ENCODE results near the gene ZNF774.

ZNF774 gene

DNA sequence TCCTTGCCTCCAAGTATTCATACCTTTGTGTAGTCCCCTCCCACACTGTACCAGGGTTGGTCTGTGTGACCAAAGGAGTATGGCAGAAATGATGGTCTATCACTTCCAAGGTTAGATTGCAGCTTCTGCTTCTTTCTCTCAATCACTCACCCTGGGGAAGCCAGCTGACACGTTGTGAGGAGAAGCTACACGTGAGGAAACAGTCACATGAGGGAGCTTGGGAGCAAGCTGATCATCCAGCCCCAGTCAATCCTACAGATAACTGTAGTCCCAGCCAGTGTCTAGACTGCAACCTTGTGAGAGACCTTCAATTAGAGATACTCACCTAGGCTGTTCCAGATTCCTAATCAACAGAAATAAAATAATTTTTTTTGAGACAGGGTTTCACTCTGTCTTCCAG is 6.2 kb upstream of the ZNF774 start:
- DNase-seq (ENCODE audit: low read depth), result no peak

DNA sequence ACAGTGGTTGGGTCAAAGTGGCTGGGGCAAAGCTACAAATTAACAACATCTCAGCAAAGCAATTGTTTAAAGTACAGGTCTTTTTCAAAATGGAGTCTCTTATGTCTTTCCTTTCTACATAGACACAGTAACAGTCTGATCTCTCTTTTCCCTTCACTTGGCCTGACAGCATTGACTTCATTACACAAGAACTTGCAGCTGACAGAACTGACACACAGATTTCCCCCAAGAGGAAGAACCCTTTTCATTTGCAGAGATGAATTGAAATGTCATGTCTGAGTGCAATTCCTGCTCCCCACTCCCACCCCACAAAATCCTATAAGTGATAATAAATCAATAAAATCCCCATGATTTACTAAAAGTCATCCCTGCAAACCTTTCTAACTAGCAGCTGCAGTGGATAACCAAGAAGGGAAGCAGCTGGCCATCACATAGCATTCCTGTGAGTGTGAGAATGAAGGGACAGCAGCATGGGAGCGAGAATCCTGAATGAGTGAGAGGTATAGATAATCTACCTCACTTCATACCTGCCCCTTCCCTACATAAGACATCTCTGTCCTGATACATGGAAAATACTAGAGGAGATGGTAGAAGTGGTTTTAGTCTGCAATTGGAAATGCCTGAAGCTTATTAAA is 4.5 kb upstream of the ZNF774 start:
- DNase-seq (ENCODE audit: low read depth), result peak; percentile 24

DNA sequence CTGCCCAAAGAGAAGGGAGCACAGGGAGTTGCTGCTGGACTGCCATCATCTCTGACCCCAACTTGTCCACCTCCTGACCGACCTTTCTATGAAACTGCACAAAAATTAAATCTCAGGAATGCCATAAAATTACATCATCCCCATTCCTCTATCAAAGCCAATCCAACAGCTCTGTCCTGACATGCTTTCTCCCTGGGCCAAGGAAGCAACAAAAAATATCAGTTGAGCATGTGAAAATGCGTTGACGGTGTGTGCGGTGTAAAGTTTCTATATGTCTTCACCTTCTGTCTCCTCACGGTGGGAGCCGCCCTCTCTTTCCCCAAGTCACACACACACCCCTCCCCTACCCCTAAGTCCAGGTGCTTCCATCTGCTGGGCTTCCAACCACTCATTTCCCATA is 3.6 kb upstream of the ZNF774 start:
- DNase-seq (ENCODE audit: low read depth), result peak; percentile 34

DNA sequence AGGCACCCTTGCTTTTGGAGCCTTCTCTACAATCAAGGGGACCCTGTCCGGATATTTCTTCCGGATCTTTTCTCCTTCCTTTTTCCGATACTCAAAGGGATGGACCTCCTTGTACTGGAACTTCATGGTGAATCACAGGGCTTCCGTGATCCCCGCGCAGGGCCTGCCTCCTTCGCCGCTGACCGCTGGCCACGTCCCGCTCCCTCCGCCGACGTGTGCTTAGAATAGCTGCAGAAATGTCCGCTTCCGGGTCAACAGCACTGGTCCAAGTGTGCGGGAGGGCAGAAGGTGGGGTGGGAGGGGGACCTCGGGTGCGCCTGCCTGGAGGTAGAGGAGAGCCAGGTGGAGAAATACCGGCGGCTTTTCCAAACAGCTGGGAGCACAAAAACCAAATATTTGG is 3.0 kb upstream of the ZNF774 start:
- no peak for DNase-seq (ENCODE audit: low read depth)

DNA sequence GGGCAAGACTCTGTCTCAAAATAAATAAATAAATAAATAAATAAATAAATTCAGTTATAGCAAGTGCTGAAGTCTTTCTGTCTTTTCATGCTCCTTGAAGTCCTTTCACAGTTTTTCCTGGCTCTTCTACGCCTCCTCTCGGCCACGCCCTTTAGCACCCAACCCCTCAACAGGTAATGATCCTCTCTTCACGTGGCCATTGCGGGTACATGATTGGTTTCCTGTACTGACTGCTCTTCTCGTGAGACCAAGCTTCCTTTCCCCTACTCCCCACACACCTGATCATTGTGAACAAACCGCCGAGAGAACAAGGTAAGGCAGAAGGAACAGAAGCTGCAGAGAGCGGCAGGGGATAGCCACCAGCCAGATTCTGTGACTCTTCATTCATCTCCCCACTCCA is 2.3 kb upstream of the ZNF774 start:
- no peak for DNase-seq (ENCODE audit: low read depth)

DNA sequence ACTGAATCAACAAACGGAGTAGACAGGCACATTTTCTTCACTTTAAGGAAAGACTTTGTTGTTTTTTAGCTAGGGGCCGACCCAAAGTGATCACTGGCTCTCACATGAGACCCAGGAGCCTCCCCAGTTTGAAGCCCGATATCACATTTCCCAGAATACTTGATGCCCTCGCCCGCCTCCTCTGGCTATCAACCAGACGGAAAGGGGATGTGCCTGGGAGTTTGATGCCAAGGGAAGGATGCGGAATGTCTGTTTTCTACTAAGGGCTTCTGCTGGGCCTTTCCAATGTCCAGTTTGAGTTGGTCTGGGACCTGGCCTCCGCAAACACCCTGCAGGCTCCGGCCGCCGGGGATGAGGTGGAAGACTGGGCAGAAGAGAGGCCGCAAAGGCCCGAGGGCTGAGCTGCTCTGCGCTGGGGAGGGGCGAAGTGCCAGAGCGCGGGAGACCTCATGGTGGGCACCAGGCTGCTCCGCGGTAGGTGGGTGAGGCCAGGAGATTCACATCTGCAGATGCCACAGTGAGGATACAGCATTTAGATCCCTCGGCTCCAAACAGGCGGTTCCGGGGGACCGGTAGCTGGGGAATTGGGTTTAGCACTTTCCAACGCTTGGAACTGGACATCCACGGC is 491 bp upstream of the ZNF774 start:
- DNase-seq (ENCODE audit: low read depth), result no peak

DNA sequence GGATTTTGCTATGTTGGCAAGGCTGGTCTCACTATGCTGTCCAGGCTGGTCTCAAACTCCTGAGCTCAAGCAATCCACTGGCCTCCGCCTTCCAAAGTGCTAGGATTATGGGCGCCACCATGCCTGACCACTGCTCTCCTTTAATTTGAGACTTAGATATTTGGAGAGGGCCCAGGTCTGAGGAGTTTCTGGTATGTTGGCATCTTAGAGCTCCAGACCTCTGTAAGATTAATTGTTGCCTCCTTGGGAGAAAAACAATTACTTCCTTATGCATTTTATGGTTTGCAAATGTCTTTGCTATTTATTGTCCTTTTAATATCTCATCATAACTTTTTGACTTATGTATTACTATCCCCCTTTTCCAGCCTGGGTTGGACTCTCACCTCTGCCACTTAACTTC is 2.9 kb downstream of the ZNF774 start:
- peak; percentile 19 for DNase-seq (ENCODE audit: low read depth)

DNA sequence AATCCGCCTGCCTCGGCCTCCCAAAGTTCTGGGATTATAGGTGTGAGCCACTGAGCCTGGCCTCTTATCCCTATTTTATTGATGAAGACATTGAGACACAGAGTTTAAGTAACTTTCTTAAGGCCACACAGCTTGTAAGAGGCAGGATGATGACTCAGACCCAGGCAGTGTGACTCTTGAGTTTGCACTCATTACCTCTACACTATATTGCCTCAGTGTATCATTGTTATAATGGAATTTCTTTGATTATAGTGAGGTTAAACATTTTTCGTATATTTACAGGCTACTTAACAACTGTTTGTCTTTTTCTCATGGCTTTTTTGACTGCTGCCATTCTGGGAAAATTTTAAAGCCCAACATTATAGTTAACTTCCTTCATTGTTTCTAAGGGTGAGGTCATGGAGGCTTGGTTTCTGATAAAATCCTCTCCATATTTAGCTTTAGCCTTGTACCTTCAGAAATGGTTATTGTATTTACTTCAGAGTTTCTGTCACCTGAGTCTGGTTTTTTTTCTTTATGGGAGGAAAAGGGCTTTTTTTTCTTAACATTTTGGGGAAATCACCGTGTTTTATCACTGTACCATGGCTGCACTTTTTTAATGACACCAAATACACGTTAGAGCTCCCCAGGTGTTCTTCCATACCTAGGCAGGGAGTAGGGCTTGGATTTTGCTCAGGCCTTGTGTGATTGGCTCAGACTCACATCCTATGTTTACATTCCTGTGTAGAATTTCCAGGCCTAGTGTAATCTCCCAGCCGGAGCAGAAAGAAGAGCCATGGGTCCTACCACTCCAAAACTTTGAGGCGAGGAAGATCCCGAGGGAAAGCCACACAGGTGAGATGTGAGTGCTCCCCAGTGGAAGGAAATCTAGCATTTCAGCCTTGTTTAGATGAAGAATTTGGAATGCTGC is 6.3 kb downstream of the ZNF774 start:
- peak; percentile 57 for DNase-seq (ENCODE audit: low read depth)

DNA sequence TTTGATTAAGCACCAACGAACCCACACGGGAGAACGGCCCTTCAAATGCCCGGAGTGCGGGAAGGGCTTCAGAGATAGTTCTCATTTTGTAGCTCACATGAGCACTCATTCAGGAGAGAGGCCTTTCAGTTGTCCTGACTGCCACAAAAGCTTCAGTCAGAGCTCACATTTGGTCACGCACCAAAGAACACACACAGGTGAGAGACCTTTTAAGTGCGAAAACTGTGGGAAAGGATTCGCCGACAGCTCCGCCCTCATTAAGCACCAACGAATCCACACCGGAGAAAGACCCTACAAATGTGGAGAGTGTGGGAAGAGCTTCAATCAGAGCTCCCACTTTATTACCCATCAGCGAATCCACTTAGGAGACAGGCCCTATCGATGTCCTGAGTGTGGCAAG is 8.7 kb downstream of the ZNF774 start:
- DNase-seq (ENCODE audit: low read depth), result no peak

DNA sequence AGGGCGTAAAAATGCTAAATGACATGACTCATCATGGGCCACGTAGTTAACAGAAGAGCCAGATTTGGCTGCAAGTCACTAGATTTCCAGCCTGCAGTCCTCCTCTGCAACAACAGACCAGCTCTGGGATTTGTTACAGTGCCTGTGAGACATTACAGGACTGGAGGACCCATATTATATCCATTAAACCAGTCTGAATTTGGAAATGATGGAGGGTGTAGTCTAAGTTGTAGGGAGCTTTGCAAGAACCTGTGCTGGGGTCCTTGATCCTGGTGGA is 10.8 kb downstream of the ZNF774 start:
- peak; percentile 90 for DNase-seq (ENCODE audit: low read depth)

DNA sequence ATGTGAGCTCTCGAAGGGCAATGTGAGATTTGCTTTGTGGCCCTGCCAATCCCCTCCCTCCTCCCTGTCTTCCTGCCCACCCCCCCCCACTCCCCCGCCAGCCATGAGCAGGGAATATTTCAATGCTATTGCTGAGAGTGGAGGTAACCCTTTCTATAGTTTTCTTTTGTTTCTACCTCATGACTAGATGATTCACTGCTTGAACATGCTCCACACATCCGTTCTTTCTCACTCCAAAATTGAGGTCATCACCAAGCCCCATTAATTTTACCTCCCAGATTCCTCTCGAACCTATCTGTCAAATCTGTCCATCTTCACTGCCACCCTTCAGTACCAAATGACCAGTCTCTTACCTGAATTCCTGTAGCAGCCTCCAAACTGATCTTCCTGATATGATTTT is 12.2 kb downstream of the ZNF774 start:
- peak; percentile 69 for DNase-seq (ENCODE audit: low read depth)

DNA sequence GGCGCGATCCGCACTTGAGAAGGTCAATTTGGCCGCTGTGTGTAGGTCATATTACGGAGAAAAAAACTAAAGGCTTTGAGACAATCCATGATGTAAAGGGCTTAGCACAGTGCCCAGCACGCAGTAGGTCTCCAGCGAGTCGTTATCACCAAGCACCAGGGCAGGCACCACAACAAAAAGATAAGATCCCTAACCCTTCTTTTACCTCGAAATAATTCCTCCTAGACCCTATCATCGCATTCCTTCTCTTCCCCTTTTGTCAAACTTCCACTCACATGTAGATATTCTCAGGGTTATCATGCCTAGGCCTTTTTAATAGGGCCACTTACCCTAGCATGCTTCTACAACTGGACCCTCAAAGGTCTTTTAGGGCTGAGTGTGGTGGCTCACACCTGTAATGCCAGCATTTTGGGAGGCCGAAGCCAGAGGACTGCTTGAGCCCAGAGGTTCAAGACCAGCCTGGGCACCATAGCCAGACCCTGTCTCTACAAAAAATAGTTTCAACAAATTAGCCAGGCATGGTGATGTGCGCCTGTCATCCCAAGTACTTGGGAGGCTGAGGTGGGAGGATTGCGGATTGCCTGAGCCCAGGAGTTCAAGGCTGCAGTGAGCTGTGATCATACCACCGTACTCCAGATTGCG is 13.5 kb downstream of the ZNF774 start:
- no peak for DNase-seq (ENCODE audit: low read depth)

DNA sequence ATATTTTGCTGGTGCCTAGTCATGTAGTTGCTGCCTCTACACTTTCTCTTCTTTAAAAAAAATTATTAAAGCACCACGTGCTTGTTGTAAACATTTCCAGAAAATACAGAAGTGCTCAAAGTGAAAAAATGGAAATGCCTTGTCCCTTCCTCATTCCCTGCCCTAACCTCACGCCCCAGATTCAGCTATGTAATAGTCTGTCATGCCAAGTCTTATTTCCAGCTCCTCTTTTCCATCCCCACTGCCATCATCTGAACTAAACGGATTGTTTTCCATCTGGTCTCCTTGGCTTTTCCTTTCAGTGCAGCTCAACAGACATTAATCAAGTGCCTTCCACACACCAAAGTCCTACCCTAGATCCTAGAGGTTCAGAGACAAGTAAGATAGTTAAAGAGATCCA is 15.5 kb downstream of the ZNF774 start:
- peak; percentile 60 for DNase-seq (ENCODE audit: low read depth)

DNA sequence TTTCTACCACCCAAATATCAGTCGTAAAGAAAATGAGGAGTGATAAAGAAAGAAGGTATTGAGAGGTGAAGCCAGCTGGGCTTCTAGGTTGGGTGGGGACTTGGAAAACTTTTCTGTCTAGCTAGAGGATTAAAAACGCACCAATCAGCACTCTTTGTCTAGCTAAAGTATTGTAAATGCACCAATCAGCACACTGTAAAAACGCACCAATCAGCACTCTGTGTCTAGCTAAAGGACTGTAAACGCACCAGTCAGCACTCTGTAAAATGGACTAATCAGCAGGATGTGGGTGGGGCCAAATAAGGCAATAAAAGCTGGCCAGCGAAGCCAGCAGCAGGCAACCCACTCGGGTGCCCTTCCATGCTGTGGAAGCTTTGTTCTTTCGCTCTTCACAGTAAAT is 23.0 kb downstream of the ZNF774 start:
- no peak for DNase-seq (ENCODE audit: low read depth)

DNA sequence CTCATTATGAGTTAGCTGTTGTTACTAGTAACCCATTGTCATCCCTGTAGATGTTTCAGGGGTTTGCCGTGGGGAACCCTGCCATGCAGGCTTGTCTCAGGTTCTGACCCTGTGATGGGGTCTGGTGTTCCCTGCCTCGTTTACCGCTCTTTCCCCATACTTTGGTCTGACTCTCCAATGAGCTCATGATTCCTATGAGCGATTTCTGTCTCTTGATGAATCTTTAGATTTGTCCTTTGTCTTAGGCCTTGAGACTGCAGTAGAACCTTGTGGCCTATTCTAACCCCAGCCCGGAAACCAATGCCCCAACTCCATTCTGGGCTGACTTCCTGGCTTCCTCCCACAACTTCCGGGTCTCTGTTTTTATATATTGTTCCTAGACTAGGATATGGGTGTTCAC is 24.7 kb downstream of the ZNF774 start:
- no peak for DNase-seq (ENCODE audit: low read depth)

DNA sequence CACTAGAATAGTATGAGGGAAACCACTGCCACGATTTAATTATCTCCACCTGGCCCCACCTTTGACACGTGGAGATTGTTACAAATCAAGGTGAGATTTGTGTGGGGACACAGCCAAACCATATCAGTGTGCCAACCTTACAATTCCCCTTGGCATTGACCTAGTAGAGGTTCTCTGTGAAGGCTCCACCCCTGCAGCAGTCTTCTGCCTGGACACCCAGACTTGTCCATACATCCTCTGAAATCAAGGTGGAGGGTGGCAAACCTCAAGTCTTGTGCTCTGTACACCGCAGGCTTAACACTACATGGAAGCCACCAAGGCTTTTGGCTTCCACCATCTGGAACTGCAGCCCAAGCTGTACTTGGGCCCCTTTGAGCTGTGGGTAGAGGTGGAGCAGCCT is 27.2 kb downstream of the ZNF774 start:
- no peak for DNase-seq (ENCODE audit: low read depth)

DNA sequence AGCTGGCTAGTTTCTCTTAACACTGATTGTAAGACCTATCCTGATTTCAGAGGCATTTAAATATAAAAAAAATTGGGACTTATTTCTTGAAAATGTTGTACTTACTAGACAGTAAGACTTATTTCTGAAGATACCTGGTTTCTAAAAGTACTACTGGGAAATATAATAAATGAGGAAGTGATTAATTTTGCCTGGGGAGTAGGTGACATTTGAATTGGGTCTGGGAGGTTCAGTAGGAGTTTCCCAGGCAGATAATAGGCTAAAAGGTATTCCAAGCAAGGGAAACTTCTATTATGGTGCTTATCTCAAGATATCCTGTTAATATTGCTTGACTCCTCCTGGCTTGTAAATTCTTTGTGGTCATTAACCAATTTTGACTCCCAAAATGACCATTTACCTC is 29.4 kb downstream of the ZNF774 start:
- no peak for DNase-seq (ENCODE audit: low read depth)

DNA sequence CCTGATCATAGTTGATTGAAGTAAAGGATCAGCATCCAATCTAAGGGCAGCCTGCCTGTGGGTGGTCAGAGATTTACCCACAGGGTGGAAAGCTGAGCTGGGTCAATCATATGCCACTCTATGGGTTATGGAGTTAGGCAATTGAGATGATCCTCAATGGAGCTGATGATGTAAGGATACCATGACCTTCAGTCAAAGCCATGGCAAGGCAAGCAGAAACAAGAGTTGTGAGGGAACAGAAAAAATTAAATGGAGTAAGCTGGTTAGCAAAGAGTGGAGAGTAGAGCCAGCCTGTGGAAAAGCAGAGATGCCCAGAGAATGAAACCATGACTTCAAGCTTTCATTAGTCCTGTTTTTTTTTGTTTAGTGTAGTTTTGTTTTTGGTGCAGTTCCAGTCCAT is 30.2 kb downstream of the ZNF774 start:
- DNase-seq (ENCODE audit: low read depth), result no peak

DNA sequence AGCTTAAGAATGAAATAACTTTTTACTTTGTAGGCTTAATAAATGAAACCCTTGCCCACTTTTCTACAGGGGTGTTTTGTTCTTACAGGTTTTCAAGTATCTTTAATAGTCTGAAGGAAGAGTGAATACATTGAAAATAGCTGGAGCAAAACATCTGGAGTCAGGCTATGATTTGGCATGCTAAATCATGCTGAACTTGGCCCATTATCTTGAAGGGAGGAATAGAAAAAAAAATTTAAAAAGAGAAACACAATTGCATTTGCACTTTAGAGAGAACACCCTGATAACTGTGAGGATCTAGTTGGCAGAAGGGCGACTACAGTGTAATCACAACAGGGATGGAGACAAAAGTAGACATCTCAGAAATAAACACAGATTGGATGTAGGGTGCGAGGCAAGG is 34.1 kb downstream of the ZNF774 start:
- DNase-seq (ENCODE audit: low read depth), result no peak

DNA sequence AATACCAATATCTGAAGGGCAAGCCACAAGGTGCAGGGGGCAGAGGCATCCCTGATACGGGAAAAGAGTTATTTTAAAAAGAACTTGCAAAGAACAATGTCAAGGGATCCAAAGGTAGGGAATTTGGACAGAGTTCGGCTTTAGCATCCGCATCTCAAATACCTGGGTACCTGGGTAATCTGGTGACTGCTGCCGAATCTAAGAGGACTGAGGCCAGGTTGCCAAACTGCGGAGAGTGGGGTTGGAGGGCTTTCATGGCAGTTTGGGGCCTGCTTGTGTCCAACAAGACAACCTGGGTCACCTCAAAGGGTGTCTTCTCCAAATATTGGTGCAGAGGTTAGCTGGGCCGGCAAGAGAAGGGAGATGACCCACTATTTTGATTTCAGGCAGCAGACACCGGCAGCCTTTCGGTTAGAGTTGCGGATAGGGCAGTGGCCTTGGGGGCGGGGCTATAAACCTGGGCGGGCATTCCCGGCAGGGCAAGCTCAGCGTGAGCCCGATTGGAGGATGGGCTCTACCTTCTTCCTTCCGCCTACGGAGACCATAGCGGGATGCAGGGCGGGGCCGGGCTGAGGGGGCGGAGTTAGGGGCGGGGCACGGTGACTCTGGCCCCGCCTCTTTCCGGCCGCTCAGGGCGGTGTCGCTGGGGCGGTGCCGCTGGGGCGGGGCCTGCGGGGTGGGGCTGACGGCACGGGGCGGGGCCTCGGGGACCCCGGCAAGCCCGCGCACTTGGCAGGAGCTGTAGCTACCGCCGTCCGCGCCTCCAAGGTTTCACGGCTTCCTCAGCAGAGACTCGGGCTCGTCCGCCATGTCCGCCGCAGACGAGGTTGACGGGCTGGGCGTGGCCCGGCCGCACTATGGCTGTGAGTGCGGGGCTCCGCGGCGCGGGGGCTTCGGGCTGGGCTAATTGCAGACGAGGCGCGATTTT is 35.7 kb downstream of the ZNF774 start, which contains the start of gene IQGAP1:
Gene IQGAP1, plus strand, starts transcription at position 709 of the 928 bp plus-strand sequence. Its CDS starts 100 bp downstream, at position 809.
- peak; percentile 98 for DNase-seq (ENCODE audit: low read depth)

DNA sequence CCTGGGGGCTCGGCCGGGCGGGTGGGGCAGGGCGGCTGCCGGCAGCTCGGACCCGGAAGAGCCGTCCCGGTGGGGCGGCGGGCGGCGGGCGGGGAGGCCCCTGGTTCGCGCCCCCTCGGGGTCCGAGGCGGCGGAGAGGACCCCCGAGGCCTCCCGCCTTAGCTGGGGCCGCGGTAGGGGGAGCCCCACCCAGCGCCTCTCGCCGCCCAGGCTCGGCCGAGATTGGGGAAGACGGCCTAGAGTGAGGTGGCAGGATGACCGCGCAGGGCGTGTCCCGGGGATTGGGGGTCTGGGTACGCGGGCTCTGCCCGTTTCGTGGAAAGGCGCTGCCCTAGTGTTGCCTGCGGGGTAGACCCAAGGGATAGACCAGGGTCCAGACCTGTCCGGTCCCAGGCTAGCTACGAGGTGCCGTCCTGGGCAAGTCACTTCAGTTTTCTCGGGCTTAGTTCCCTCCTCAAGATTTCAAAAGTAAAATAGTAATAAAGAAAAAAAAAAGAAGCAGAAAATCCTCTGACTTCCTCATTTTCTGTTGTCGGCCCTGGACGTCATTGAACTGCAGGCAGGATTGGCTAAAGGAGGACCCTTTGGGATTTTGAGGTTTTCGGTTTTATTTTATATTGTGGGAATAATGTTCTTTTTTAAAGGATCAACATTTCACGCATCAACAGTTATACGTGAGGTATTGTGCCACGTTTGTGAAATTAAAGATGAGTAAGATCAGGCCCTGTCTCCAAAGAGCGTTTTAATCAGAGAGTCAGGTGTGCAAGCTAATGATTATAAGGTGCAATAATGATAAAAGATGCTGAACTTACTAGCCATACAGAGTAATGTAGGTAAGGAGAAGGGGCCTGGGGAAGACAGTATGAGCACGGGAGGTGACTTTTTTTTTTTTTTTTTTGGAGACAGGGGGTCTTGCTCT is 36.6 kb downstream of the ZNF774 start:
- DNase-seq (ENCODE audit: low read depth), result peak; percentile 76

All from EH (cell line).